Stimulated activated CD4-positive, alpha-beta T cell treated with anti-CD3 and anti-CD28 coated beads, Interleukin-1b, Interleukin-23, amount 100 ng/mL, for 48 hours (primary cell): ENCODE results near the gene C1orf21.
A peak's percentile ranks its signal among the peaks of the same experiment; 100 is the strongest.

Experiments used
- DNase-seq: peaks from one replicate; pipeline ENCODE4 v3.0.0-alpha.2; 2020

Gene C1orf21

GRCh38 chr1:184387476-184388318 is 868 bp downstream of the C1orf21 start:
- peak; percentile 5 for DNase-seq

GRCh38 chr1:184388319-184388889 is 1.6 kb downstream of the C1orf21 start:
- no peak for DNase-seq

GRCh38 chr1:184388971-184389370 is 2.1 kb downstream of the C1orf21 start:
- DNase-seq: no peak

- DNase-seq: no peak
Observed at GRCh38 chr1:184389446-184389845, 2.6 kb downstream of the C1orf21 start.

- no peak for DNase-seq
Observed at GRCh38 chr1:184390889-184391288, 4.1 kb downstream of the C1orf21 start.

GRCh38 chr1:184392067-184392466 is 5.2 kb downstream of the C1orf21 start:
- no peak for DNase-seq

- no peak for DNase-seq
Observed at GRCh38 chr1:184392779-184393522, 6.1 kb downstream of the C1orf21 start.

- DNase-seq: no peak
Observed at GRCh38 chr1:184393962-184394361, 7.1 kb downstream of the C1orf21 start.

GRCh38 chr1:184395370-184395769 is 8.5 kb downstream of the C1orf21 start:
- no peak for DNase-seq

GRCh38 chr1:184395937-184396480 is 9.2 kb downstream of the C1orf21 start:
- DNase-seq: no peak

- no peak for DNase-seq
Observed at GRCh38 chr1:184399192-184399847, 12.5 kb downstream of the C1orf21 start.

GRCh38 chr1:184403961-184404726 is 17.3 kb downstream of the C1orf21 start:
- no peak for DNase-seq

- no peak for DNase-seq
Observed at GRCh38 chr1:184404727-184405027, 17.8 kb downstream of the C1orf21 start.

GRCh38 chr1:184405094-184405800 is 18.4 kb downstream of the C1orf21 start:
- DNase-seq: no peak

GRCh38 chr1:184405801-184406142 is 18.9 kb downstream of the C1orf21 start:
- no peak for DNase-seq

- DNase-seq: no peak
Observed at GRCh38 chr1:184406479-184406878, 19.6 kb downstream of the C1orf21 start.

GRCh38 chr1:184407816-184408510 is 21.1 kb downstream of the C1orf21 start:
- no peak for DNase-seq

- no peak for DNase-seq
Observed at GRCh38 chr1:184408580-184408979, 21.8 kb downstream of the C1orf21 start.

- DNase-seq: no peak
Observed at GRCh38 chr1:184409011-184409410, 22.2 kb downstream of the C1orf21 start.

- no peak for DNase-seq
Observed at GRCh38 chr1:184412472-184412871, 25.6 kb downstream of the C1orf21 start.

- no peak for DNase-seq
Observed at GRCh38 chr1:184416481-184416880, 29.7 kb downstream of the C1orf21 start.
